ENCODE measurements around the gene TPK1.

DNA sequence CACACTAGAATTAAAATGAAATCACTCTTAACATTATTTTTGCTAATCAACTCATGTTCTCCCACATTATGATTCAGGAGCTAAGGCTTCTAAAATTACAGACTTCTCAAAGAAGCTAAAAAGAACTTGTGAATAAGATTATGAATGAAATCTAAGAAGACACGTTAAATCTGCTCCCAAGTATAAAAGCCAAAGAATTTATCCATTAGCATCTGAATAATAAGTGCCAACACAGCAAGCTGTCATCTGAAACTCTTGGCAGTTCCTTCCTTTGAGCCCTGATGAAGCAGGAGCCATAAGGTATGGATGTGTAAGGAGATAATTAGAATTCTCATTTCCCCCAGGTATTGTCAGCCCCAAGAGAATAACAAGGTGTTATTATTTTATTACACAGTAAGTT, 50.3 kb downstream of the TPK1 start:
- TF ChIP-seq, protein P1, sequence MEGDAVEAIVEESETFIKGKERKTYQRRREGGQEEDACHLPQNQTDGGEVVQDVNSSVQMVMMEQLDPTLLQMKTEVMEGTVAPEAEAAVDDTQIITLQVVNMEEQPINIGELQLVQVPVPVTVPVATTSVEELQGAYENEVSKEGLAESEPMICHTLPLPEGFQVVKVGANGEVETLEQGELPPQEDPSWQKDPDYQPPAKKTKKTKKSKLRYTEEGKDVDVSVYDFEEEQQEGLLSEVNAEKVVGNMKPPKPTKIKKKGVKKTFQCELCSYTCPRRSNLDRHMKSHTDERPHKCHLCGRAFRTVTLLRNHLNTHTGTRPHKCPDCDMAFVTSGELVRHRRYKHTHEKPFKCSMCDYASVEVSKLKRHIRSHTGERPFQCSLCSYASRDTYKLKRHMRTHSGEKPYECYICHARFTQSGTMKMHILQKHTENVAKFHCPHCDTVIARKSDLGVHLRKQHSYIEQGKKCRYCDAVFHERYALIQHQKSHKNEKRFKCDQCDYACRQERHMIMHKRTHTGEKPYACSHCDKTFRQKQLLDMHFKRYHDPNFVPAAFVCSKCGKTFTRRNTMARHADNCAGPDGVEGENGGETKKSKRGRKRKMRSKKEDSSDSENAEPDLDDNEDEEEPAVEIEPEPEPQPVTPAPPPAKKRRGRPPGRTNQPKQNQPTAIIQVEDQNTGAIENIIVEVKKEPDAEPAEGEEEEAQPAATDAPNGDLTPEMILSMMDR (IDR thresholded peaks at IDR 0.05): no peak
- TF ChIP-seq POLR2A (IDR thresholded peaks at IDR 0.05): no peak
